ENCODE data around the gene TMEM131. TPM values are rescaled to one million over a fixed set of nuclear protein-coding genes. Genes with fewer than 3 reads are reported as not detected.

TMEM131 gene
- total RNA-seq, 1 donor from 2014 or later, result 41.3 TPM

DNA sequence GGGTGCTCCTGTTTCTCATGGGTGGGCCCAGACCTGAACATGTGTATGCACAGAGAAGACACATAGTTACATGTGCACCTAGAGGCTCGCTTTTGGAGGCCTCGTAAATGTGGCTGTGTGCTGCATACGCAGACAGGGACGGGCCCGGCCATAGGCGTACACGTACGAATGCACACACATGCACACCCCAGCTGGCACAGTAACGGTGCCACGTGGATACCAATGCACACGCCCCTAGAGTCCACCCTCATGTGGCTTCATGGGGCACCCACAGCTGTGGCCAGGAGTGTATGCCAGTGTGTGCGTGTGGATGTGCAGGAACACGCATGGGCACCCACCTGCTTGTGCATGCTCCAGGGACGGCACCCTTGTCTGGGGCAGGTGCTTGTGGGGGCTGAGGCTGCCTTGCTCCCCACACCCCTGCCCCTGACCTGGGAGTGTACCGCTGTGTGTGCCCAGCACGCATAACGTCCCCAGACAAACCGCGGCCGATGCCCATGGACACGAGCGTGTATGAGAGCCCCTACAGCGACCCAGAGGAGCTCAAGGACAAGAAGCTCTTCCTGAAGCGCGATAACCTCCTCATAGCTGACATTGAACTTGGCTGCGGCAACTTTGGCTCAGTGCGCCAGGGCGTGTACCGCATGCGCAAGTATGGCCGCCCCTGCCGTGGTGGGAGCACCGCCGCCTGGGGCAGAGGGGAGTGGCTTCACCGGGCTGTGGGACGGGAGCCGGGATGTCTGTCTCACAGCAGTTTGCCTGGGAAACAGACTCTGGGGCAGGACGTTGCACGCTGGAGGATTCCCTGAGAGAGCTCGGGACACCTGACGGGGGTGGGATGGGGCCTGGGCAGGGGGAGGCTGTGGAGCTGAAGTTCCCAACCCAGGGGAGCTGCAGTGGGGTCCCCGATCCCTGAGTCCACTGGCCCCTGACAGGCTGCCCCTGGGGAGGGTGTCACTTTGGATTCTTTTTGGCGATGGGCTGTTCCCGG, 261.4 kb downstream of the TMEM131 start:
- peak; percentile 66 for DNase-seq (ENCODE audit: extremely low spot score, unreplicated experiment)

DNA sequence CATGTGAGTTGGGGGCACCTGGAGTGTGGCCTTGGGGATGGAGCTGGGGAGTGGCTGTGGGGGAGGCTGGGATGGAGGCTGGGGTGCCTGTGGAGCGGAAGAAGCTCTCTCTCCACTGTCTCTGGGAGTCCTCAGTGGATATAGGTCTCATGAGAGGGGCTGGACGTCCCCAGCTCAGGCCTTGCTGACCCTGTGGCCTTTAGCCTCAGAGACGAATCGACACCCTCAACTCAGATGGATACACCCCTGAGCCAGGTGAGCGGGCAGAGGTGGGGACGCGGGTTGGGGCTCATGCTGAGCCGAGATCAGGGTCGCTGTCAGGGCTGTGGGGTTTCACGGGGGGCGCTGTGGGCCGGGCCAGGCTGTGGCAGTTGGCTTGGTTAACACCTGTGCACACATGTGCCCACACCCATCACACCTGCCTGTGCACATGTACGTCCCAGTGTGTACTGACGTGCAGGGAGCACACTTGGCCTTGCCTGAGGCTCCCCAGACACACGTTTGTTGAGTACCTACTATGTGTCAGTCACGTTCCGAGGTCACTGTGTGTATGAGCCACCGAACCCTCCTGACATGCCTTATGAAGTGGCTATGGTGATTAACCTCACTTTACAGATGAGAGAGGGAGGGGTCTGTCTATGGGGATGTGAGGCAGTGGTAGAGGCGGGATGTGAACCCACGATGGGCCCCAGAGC, 262.3 kb downstream of the TMEM131 start:
- Mint-ChIP-seq H3K4me1 (ENCODE audit: unreplicated experiment) (peaks cover under 1% of the 10 kb centered on the region), H3K9me3 (no peaks in the 10 kb centered on the region), H3K36me3 (no peaks in the 10 kb centered on the region), H3K27me3 (no peaks in the 10 kb centered on the region), H3K27ac (no peak overlapping the region), H3K4me3 (no peak overlapping the region)
- DNase-seq (ENCODE audit: extremely low spot score, unreplicated experiment), result no peak
- TF ChIP-seq, protein P1, sequence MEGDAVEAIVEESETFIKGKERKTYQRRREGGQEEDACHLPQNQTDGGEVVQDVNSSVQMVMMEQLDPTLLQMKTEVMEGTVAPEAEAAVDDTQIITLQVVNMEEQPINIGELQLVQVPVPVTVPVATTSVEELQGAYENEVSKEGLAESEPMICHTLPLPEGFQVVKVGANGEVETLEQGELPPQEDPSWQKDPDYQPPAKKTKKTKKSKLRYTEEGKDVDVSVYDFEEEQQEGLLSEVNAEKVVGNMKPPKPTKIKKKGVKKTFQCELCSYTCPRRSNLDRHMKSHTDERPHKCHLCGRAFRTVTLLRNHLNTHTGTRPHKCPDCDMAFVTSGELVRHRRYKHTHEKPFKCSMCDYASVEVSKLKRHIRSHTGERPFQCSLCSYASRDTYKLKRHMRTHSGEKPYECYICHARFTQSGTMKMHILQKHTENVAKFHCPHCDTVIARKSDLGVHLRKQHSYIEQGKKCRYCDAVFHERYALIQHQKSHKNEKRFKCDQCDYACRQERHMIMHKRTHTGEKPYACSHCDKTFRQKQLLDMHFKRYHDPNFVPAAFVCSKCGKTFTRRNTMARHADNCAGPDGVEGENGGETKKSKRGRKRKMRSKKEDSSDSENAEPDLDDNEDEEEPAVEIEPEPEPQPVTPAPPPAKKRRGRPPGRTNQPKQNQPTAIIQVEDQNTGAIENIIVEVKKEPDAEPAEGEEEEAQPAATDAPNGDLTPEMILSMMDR (conservative IDR thresholded peaks at IDR 0.05), result no peak

More for the DNA sequence above, 261.4 kb downstream of the TMEM131 start:
- TF ChIP-seq, protein P1 (conservative IDR thresholded peaks at IDR 0.05), result no peak
- Mint-ChIP-seq H3K9me3 (no peaks in the 10 kb centered on the region), H3K4me1 (ENCODE audit: unreplicated experiment) (no peaks in the 10 kb centered on the region), H3K36me3 (no peaks in the 10 kb centered on the region), H3K27ac (no peak overlapping the region), H3K27me3 (no peaks in the 10 kb centered on the region), H3K4me3 (no peak overlapping the region)

DNA sequence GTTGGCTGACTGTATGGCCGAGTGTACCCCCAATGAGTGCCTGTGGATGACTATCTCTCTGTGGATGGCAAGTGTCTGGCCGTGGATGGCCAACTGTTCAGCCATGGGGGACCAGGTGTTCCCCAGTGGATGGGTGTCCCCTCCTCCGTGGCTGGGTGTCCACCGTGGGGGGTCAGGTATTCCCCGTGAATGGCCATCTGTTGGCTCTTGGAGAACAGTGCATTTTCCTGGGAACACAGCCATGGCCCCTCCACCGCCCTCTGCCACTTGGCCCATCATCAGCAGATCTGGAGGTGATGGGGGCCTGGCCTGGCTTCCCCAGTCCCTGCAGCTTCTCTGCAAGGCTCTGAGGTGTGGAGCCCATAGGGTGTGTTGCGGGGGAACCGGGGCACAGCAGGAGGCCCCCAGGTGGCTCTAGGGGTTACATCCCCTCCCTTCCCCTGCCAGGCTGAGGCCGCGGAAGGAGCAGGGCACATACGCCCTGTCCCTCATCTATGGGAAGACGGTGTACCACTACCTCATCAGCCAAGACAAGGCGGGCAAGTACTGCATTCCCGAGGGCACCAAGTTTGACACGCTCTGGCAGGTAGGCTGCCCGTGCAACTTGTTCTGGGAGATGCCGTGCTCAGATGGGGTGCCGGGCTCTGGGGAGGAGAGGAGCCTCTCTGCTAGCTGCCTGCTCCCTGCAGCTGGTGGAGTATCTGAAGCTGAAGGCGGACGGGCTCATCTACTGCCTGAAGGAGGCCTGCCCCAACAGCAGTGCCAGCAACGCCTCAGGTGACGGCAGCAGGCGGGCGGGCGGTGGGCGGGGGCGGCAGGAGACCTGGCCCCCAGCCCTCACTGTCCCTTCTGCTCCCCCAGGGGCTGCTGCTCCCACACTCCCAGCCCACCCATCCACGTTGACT, 263.1 kb downstream of the TMEM131 start:
- no peak overlapping the region for H3K4me3 Mint-ChIP-seq
- no peaks in the 10 kb centered on the region for H3K27me3 Mint-ChIP-seq
- H3K27ac Mint-ChIP-seq, result no peak overlapping the region

DNA sequence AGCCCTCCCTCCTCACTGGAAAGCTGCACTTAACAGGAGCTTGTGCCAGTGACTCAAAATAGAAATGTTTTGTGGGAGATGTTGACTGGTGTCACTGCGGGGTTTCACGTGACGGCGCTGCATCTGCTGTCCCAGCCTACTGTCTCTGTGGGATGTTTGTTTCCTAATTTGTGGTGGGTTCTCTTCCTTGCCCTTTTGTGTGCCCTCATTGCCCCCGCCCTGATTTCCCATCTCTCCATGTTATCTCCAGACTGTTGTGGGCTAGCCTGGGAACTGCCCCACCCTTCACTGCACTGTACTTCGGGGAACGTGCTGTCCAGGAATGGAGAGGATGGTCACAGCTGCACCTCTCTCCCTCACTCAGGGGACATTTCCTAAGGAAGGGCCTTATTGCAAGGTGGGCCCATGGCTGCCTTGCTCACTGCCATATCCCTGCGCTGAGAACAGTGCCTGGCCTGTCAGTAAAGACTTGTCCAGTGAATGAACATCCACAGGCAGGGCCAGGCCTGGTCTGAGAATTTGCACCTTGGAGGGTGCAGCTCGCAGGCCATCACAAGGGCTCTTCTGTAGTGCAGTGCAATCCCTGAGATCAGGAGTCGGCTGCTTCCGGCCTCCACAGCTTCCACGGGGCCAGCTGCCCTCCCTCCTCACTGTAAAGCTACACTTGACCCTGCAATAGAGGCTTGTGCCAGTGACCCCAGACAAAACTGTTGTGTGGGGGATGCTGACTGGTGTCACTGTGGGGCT, 264.3 kb downstream of the TMEM131 start:
- H3K27ac Mint-ChIP-seq, result no peak overlapping the region
- peaks cover 11% of the 10 kb centered on the region for H3K4me1 Mint-ChIP-seq (ENCODE audit: unreplicated experiment)
- H3K9me3 Mint-ChIP-seq, result no peaks in the 10 kb centered on the region
- no peak for DNase-seq (ENCODE audit: extremely low spot score, unreplicated experiment)
- no peaks in the 10 kb centered on the region for H3K36me3 Mint-ChIP-seq
- no peak overlapping the region for H3K4me3 Mint-ChIP-seq
- H3K27me3 Mint-ChIP-seq, result no peaks in the 10 kb centered on the region
- TF ChIP-seq, protein P1 (conservative IDR thresholded peaks at IDR 0.05), result no peak

More for the DNA sequence above, 263.1 kb downstream of the TMEM131 start:
- TF ChIP-seq, protein P1 (conservative IDR thresholded peaks at IDR 0.05), result no peak
- DNase-seq (ENCODE audit: extremely low spot score, unreplicated experiment), result no peak
- Mint-ChIP-seq H3K9me3 (no peaks in the 10 kb centered on the region), H3K36me3 (no peaks in the 10 kb centered on the region), H3K4me1 (ENCODE audit: unreplicated experiment) (peaks cover 7% of the 10 kb centered on the region)

Measured in type B pancreatic cell (in vitro differentiated cells).